ENCODE data around the gene SMIM14.
"Not testable (repeated sequence)": the region's sequence is repeated elsewhere in the genome, so short reads cannot be mapped to it uniquely, and the experiment has no call there.

SMIM14 gene

DNA sequence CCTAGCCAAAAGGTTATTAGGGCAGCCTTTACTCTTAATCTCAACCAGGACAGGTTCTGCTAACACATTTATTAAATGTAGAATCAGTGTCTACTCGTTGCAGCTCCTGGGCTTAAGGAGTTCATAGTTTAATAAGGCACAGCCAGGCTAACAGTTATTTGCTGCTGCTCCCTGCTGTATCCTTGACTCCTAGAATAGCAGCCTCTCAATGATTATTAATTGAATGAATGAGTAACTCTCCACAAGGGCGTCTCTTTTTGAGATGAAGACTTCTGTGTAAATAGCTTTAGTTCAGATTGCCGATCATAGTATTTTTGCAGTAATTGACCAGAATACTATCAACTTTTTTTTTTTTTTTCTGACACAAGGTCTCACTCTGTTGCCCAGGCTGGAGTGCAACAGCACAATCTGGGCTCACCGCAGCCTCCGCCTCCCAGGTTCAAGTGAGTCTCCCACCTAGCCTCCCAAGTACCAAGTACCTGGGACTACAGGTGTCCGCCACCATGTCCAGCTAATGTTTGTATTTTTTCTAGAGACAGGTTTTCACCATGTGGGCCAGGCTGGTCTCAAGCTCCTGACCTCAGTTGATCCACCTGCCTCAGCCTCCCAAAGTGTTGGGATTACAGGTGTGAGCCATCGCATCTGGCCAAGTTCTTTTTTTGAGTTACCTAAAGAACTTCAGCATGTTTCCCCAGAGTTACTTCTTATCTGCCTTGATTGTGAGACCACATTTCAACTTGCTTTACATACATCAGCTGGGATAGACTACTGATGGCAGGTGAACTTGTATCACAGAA, 114.3 kb downstream of the SMIM14 start:
- Mint-ChIP-seq H3K9me3 (no peaks in the 10 kb centered on the region), H3K36me3 (ENCODE audit: low read depth) (peaks cover 17% of the 10 kb centered on the region), H3K27ac (no peak overlapping the region), H3K4me1 (ENCODE audit: low read depth) (peaks cover 18% of the 10 kb centered on the region), H3K4me3 (no peak overlapping the region), H3K27me3 (no peaks in the 10 kb centered on the region)
- DNase-seq = no peak

DNA sequence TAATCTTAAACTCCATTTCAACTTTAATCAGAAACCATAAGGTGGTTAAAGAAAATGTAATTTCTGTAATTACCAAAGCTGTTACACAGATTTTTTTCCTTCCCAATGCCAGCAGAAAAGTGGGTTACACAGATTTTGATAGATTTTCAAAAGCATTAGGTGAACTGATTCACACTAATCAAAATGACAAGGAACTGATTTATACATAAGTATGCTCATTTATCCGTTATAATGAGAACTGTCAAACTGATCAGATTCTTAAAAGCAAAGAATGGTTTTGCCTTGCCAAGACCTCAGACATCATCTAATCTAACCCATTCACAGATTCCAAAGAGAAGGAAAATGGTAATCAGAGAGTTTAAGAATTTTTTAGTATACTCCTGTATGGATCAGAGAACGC, 116.6 kb downstream of the SMIM14 start:
- Mint-ChIP-seq H3K27me3 (no peaks in the 10 kb centered on the region), H3K9me3 (no peaks in the 10 kb centered on the region)

DNA sequence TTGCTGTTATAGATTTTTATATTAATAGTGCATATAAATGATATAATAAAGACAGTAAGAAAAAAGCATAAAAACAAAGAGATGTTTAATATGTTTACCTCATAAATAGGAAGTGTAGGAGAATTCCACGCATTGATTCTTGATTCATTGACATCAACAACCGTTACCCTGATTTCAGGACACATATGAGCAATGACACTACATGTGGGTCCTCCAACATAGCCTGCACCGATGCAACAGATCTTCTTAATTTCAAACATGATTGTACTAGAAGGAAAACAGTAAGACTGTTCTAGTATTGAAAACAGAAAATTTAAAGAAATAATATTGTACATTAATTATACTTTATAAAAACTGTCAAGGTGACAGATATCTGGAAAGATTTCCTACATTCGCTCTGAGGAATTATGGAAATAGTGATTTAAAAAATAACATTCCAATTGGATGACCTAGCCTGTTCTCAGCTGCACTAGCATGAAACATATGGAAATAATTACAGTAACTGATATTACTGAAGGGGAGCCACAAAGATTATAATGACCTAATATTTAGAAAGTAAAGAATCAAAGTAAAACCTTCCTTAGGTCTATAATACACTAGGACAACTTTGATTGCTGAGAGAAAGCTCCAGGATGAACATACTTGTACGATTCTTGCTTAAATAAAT, 117.3 kb downstream of the SMIM14 start:
- peaks cover 19% of the 10 kb centered on the region for H3K36me3 Mint-ChIP-seq (ENCODE audit: low read depth)
- H3K9me3 Mint-ChIP-seq = no peaks in the 10 kb centered on the region
- peaks cover 8% of the 10 kb centered on the region for H3K4me1 Mint-ChIP-seq (ENCODE audit: low read depth)
- no peak overlapping the region for H3K4me3 Mint-ChIP-seq
- H3K27me3 Mint-ChIP-seq = no peaks in the 10 kb centered on the region
- DNase-seq = no peak
- no peak overlapping the region for H3K27ac Mint-ChIP-seq

More for the DNA sequence above, 116.6 kb downstream of the SMIM14 start:
- Mint-ChIP-seq H3K4me3 (no peak overlapping the region), H3K27ac (no peak overlapping the region), H3K36me3 (ENCODE audit: low read depth) (peaks cover 21% of the 10 kb centered on the region), H3K4me1 (ENCODE audit: low read depth) (peaks cover 10% of the 10 kb centered on the region)
- no peak for DNase-seq

GRCh38 chr4:39518484-39518883, 120.2 kb downstream of the SMIM14 start:
- H3K27ac Mint-ChIP-seq = no peak overlapping the region
- no peaks in the 10 kb centered on the region for H3K27me3 Mint-ChIP-seq
- H3K4me1 Mint-ChIP-seq (ENCODE audit: low read depth) = peaks cover 2% of the 10 kb centered on the region
- H3K9me3 Mint-ChIP-seq = no peaks in the 10 kb centered on the region
- DNase-seq = no peak
- peaks cover 30% of the 10 kb centered on the region for H3K36me3 Mint-ChIP-seq (ENCODE audit: low read depth)
- H3K4me3 Mint-ChIP-seq = no peak overlapping the region

GRCh38 chr4:39516407-39516966, 122.2 kb downstream of the SMIM14 start:
- Mint-ChIP-seq H3K27ac (no peak overlapping the region), H3K4me3 (no peak overlapping the region), H3K4me1 (ENCODE audit: low read depth) (peaks cover 2% of the 10 kb centered on the region), H3K9me3 (no peaks in the 10 kb centered on the region), H3K27me3 (no peaks in the 10 kb centered on the region), H3K36me3 (ENCODE audit: low read depth) (peaks cover 46% of the 10 kb centered on the region)
- DNase-seq = no peak

DNA sequence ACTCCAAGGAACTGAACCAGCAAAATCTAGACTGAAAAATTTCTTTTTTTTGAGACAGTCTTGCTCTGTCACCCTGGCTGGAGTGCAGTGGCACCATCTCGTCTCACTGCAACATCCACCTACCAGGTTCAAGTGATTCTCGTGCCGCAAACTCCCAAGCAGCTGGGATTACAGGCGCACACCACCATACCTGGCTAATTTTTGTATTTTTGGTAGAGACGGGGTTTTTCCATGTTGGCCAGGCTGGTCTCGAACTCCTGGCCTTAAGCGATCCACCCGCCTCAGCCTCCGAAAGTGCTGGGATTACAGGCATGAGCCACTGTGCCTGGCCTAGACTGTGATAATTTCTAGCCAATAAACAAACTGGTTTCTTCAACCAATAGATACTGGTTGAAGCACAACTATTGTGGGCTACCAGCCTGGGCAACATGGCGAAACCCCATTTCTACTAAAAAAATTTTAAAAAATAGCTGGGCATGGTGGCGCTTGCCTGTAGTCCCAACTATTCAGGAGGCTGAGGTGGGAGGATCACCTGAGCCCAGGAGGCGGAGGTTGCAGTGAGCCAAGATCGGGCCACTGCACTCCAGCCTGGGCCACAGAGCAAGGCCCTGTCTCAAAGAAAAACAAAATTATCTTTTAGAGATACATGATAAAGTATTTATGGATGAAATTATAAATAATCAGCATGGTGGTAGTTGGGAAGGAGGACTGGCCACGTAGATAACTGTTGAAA, 122.8 kb downstream of the SMIM14 start:
- H3K27me3 Mint-ChIP-seq; H3K4me1 Mint-ChIP-seq (ENCODE audit: low read depth); H3K4me3 Mint-ChIP-seq; H3K27ac Mint-ChIP-seq; DNase-seq; H3K9me3 Mint-ChIP-seq: not testable (repeated sequence)
- peaks cover 45% of the 10 kb centered on the region for H3K36me3 Mint-ChIP-seq (ENCODE audit: low read depth)

- Mint-ChIP-seq H3K27me3 (no peaks in the 10 kb centered on the region), H3K27ac (no peak overlapping the region), H3K4me3 (no peak overlapping the region), H3K36me3 (ENCODE audit: low read depth) (peaks cover 49% of the 10 kb centered on the region), H3K9me3 (no peaks in the 10 kb centered on the region), H3K4me1 (ENCODE audit: low read depth) (peaks cover 2% of the 10 kb centered on the region)
- no peak for DNase-seq
Measured at GRCh38 chr4:39514888-39515401, 123.7 kb downstream of the SMIM14 start.

DNA sequence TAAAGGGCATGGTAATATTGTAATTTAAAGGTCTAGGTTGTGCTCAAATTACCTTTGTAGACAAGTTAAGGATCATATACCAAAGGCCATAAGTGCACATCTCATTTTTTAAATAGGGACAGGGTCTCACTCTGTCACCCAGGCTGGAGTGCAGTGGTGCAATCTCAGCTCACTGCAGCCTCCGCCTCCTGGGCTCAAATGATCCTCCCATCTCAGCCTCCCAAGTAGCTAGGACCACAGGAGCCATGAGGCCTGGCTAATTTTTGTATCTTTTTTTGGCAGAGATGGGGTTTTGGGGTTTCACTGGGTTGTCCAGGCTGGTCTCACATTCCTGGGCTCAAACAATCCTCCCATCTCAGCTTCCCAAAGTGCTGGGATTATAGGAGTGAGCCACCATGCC, 124.4 kb downstream of the SMIM14 start:
- not testable (repeated sequence) for H3K27me3 Mint-ChIP-seq; H3K9me3 Mint-ChIP-seq; H3K27ac Mint-ChIP-seq; H3K4me1 Mint-ChIP-seq (ENCODE audit: low read depth); DNase-seq; H3K4me3 Mint-ChIP-seq
- peaks cover 54% of the 10 kb centered on the region for H3K36me3 Mint-ChIP-seq (ENCODE audit: low read depth)

DNA sequence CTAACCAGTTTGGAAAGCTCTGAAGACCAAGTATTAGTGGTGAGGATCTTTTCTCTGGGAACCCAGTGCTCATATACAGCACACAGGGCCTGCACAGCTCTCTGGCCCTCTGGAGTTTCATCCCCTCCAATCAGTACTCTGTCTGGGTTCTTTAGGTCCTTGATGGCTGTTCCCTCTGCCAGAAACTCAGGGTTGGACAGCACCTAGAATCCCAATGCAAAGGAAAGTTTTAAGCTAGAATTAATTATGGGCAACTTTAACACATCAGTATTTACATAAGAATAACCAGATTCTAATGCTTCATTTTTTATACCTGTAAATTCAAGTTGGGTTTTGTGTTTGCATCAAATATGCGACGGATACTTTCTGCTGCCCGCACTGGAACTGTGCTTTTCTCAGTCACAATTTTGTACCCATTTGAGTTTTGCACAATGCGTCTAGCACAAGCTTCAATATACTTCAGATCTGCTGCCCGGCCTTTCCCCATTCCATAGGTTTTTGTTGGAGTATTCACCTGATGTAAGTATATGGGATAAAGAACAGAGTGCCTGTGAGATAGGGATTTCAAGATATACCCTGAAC, 128.2 kb downstream of the SMIM14 start:
- Mint-ChIP-seq H3K9me3 (no peaks in the 10 kb centered on the region), H3K27ac (no peak overlapping the region), H3K27me3 (no peaks in the 10 kb centered on the region), H3K36me3 (ENCODE audit: low read depth) (peaks cover 72% of the 10 kb centered on the region), H3K4me1 (ENCODE audit: low read depth) (peaks cover 2% of the 10 kb centered on the region), H3K4me3 (no peak overlapping the region)
- no peak for DNase-seq

GRCh38 chr4:39505581-39505980, 133.1 kb downstream of the SMIM14 start:
- H3K4me3 Mint-ChIP-seq = no peak overlapping the region
- H3K27me3 Mint-ChIP-seq = no peaks in the 10 kb centered on the region
- peaks cover 86% of the 10 kb centered on the region for H3K36me3 Mint-ChIP-seq (ENCODE audit: low read depth)
- no peak for DNase-seq
- H3K4me1 Mint-ChIP-seq (ENCODE audit: low read depth) = no peaks in the 10 kb centered on the region
- no peaks in the 10 kb centered on the region for H3K9me3 Mint-ChIP-seq
- H3K27ac Mint-ChIP-seq = no peak overlapping the region

DNA sequence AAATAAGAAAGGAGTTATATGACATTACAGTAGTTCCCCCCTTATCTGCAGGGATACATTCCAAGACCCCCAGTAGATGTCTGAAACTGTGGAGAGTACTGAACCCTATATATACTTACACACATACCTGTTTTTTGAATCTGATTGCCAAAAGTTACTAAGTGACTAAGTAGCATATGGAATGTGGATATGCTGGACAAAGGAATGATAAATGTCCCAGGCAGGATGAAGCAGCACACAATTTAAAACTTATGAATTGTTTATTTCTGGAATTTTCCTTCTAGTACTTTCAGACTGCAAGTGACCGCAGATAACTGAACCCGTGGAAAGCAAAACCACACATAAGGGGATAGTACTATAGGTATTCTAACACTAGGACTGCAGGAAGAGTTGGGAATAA, 134.1 kb downstream of the SMIM14 start:
- Mint-ChIP-seq H3K9me3 (no peaks in the 10 kb centered on the region), H3K36me3 (ENCODE audit: low read depth) (peaks cover 81% of the 10 kb centered on the region), H3K4me3 (no peak overlapping the region), H3K4me1 (ENCODE audit: low read depth) (no peaks in the 10 kb centered on the region), H3K27me3 (no peaks in the 10 kb centered on the region), H3K27ac (no peak overlapping the region)
- no peak for DNase-seq

GRCh38 chr4:39502664-39503035, 136.0 kb downstream of the SMIM14 start:
- DNase-seq; H3K4me1 Mint-ChIP-seq (ENCODE audit: low read depth); H3K27ac Mint-ChIP-seq; H3K27me3 Mint-ChIP-seq; H3K4me3 Mint-ChIP-seq; H3K9me3 Mint-ChIP-seq: not testable (repeated sequence)
- H3K36me3 Mint-ChIP-seq (ENCODE audit: low read depth) = peaks cover 75% of the 10 kb centered on the region

- Mint-ChIP-seq H3K36me3 (ENCODE audit: low read depth) (peaks cover 71% of the 10 kb centered on the region), H3K9me3 (no peaks in the 10 kb centered on the region), H3K27ac (no peak overlapping the region), H3K4me3 (no peak overlapping the region), H3K27me3 (no peaks in the 10 kb centered on the region), H3K4me1 (ENCODE audit: low read depth) (no peaks in the 10 kb centered on the region)
- no peak for DNase-seq
Measured at GRCh38 chr4:39502019-39502663, 136.5 kb downstream of the SMIM14 start.

- DNase-seq = no peak
- Mint-ChIP-seq H3K27me3 (no peaks in the 10 kb centered on the region), H3K4me1 (ENCODE audit: low read depth) (no peaks in the 10 kb centered on the region), H3K36me3 (ENCODE audit: low read depth) (peaks cover 39% of the 10 kb centered on the region), H3K27ac (no peak overlapping the region), H3K4me3 (no peak overlapping the region), H3K9me3 (no peaks in the 10 kb centered on the region)
Measured at GRCh38 chr4:39498727-39499020, 140.0 kb downstream of the SMIM14 start.

Data from activated T-cell treated with anti-CD3 and anti-CD28 coated beads, Interleukin-2, amount 50 U/mL, for 24 hours (primary cell).